GM12874 (cell line): Measurements from ENCODE around the gene CIITA.

ENCODE experiments used
- TF ChIP-seq, protein P1 (sequence below): IDR thresholded peaks from 2 replicates; pipeline ENCODE4 v1.5.1; 2011; ENCODE audit warnings: low read depth, mild to moderate bottlenecking, control low read depth, low read length, moderate library complexity; ENCODE audit not compliant: insufficient read depth

CIITA gene

DNA sequence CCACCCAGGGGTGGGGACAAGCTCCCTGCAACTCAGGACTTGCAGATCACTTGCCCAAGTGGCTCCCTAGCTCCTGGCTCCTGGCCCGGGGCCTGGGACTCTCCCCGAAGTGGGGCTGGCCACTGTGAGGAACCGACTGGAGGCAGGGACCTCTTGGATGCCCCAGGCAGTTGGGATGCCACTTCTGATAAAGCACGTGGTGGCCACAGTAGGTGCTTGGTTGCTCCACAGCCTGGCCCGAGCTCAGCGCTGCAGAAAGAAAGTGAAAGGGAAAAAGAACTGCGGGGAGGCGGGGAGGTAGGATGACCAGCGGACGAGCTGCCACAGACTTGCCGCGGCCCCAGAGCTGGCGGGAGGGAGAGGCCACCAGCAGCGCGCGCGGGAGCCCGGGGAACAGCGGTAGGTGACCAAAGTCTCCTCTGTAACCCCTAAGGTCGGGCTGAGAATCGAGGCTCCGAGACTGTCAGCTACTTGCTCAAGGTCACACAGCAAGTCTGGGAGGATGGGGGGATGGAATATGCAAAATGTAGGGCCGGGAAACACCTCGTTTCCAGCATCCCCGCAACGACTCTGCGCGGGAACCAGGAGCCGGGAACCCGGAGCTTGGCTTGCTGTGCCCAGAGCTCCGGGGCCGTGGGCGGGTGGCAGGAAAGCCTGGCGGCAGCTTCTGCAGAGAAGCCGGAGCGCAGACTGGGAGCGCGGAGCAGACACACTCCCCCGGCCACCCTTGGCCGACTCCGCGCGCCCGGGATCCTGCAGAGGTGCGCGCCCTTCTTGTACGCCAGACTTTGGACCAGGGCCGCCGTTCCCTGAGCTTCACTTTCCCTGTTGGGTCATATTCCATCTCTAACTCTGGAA, 1.9 kb downstream of the CIITA start:
- TF ChIP-seq, protein P1, sequence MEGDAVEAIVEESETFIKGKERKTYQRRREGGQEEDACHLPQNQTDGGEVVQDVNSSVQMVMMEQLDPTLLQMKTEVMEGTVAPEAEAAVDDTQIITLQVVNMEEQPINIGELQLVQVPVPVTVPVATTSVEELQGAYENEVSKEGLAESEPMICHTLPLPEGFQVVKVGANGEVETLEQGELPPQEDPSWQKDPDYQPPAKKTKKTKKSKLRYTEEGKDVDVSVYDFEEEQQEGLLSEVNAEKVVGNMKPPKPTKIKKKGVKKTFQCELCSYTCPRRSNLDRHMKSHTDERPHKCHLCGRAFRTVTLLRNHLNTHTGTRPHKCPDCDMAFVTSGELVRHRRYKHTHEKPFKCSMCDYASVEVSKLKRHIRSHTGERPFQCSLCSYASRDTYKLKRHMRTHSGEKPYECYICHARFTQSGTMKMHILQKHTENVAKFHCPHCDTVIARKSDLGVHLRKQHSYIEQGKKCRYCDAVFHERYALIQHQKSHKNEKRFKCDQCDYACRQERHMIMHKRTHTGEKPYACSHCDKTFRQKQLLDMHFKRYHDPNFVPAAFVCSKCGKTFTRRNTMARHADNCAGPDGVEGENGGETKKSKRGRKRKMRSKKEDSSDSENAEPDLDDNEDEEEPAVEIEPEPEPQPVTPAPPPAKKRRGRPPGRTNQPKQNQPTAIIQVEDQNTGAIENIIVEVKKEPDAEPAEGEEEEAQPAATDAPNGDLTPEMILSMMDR = no peak

DNA sequence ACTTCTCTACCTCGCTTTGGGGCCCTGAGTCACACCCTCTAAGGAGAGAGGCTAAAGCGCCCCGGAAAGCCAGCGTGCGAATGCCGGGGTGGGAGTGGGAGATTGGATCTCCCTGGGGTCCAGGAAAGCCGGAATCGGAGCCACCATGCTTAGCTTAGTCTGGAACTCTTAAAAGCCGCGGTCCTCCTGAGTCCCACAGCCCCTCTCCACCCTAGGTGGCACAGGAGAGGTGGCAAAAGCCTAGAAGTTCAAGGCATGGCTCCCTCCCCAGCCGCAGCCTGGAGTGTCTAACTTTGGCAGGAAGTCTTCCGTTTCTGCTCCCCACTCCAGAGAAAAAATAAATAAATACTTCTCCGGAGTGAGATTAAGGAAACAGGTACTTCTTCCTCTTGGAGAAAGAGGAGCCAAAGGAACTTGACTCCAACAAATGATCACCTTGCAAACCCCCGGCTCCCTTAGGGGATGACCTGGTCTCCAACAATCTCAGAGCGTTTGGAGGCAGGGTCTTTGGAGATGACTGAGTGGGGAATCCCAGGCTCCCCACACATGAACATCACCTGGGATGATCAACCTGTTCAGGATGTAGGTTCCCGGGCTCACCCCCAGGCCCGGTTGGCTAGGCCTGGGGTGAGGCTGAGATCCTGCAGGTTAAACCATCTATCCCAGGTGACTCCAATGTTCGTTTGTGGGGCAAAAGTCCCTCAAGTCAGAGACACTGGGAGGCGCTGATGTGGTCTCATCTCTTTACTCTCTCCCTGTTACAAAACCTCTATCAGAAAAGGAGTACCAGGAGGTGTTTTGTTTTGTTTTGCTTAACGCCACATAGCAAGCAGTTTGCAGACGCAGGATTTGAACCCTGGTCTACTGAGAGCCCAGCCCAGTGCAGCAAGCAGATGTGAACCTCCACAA, 2.9 kb downstream of the CIITA start:
- TF ChIP-seq, protein P1 = no peak

DNA sequence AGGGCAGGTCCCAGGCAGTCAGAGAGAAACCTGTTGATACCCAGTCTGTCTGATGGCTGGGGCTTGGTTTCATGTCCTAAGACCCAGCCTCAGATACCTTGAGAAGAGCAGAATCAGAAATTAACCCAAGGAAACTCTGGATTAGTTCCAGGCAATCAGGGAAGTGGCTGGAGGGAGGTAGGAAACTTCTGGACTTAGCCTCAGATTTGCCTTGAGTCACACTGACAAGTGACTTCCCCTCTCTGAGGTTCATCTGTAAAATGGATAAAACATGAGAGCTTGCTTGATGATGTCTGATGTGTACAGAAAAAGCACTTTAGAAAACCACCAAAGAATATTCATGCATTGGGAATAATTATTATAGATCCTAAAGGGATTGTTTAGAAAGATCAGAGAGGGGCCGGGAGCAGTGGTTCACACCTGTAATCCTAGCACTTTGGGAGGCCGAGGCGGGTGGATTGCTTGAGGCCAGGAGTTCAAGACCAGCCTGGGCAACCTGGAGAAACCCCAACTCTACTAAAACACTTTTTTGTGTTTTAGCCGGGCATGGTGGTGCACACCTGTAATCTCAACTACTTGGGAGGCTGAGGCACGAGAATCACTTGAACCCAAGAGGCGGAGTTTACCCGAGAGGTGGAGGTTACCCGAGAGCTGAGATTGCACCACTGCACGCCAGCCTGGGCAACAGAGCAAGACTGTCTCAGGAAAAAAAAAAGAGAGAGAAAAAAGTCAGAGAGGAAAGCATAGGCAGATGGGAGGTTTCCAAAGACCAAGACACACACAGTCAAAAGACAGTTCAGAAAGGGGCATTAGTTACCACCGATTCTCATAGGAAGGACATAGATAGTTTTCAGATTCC, 3.8 kb downstream of the CIITA start:
- TF ChIP-seq, protein P1 = no peak

DNA sequence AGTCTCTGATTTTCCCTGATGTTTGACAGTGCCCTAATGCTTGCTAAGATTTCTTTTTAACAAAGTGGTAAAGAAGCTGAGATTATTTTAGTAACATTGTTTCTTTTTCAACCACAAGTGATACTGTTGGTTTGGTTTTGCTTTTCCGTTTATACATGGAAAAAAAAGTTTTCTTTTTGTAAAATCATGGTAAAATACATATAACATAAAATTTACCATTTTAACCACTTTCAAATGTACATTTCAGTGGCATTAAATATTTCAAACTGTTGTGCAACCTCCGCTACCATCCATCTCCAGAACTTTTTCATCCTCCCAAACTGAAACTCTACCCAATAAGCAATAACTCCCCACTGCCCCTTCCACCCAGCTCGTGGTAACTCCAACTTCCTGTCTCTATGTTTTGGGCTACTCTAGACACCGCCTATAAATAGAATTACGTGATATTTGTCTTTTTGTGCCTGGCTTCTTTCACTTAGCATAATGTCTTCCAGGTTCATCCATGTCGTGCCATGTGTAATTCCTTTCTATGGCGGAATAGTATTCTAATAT, 4.6 kb downstream of the CIITA start:
- TF ChIP-seq, protein P1 = no peak

DNA sequence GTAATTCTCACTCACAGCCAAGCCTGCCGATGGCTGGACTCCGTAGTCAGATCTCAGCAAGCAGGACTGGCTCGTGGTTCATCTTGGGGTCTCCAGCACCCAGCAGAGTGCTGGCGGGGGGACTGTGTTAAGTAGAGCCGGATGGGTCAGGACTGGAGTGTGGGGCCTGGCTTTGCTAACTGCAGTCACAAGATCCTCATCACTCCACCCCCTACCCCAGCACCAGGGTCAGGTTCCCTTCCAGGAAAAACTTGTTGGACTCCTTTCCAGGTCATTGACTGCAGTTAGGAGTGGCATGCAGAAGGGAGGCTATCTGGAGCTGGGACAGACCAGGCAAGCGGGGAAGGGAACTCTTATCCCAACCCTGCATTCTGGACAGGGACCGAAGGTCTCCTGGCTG, 6.0 kb downstream of the CIITA start:
- TF ChIP-seq, protein P1 = no peak

DNA sequence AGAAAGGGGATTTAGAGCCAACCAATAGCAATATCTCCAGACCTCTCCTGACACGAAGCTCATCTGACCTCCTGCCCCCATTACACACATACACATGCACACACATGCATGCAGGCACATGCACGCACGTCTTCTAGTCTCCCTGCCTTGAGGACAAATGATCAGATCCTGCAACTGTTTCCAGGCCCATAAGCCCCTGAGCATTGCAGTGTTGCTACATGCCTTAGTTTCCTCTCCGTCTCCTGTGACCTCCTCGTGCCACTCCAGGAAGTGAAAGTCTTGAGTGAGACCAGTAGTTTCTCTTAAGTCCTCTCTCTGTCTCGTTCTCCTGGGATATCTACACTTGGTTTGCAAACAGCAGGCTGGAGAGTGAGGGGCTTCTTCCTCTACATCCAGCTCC, 8.2 kb downstream of the CIITA start:
- TF ChIP-seq, protein P1 = no peak
